Measurements from ENCODE around the gene LARGE2. TPM values are rescaled to one million over a fixed set of nuclear protein-coding genes. Genes with fewer than 3 reads are reported as not detected.

Gene LARGE2
- total and polyA plus RNA-seq, 10 of the 15 experiments (the other 5 are each of a cell fraction or from before 2014, with no cell fraction given): 0.03 to 0.41 (median 0.19) TPM; not detected in 6

DNA sequence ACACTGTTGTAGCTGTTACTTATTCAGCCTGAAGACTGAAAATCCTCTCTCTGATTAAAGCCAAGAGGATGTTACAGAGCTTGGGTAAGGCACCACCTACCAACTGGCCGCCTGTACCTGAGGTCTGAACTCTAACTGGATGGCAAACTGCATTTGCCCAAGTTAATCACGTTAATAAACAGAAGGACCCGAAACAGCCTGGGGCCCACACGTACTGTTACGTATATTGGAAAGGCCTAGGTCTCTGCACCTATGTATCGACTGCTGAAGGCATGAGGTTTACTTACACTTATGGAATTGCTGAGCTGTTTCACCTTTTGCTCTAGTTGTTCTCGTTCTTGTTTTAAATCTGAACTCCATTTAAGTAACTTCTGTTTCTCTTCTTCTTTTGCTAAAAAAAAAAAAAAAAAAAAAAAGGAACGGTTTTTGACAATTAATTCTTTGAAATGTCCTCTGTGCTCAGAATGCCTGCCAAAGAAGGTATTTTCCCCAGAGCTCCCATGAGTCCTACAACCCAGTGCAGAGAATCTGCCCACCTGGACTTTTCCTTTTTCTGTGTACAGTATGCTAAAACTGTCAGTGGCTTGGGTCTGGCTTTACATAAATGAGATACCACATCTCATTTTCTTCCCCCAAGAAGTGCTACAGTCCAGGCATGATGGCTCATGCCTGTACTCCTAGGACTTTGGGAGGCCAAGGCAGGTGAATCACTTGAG, 13.1 kb downstream of the LARGE2 start (continued):
- TF ChIP-seq, protein P1, sequence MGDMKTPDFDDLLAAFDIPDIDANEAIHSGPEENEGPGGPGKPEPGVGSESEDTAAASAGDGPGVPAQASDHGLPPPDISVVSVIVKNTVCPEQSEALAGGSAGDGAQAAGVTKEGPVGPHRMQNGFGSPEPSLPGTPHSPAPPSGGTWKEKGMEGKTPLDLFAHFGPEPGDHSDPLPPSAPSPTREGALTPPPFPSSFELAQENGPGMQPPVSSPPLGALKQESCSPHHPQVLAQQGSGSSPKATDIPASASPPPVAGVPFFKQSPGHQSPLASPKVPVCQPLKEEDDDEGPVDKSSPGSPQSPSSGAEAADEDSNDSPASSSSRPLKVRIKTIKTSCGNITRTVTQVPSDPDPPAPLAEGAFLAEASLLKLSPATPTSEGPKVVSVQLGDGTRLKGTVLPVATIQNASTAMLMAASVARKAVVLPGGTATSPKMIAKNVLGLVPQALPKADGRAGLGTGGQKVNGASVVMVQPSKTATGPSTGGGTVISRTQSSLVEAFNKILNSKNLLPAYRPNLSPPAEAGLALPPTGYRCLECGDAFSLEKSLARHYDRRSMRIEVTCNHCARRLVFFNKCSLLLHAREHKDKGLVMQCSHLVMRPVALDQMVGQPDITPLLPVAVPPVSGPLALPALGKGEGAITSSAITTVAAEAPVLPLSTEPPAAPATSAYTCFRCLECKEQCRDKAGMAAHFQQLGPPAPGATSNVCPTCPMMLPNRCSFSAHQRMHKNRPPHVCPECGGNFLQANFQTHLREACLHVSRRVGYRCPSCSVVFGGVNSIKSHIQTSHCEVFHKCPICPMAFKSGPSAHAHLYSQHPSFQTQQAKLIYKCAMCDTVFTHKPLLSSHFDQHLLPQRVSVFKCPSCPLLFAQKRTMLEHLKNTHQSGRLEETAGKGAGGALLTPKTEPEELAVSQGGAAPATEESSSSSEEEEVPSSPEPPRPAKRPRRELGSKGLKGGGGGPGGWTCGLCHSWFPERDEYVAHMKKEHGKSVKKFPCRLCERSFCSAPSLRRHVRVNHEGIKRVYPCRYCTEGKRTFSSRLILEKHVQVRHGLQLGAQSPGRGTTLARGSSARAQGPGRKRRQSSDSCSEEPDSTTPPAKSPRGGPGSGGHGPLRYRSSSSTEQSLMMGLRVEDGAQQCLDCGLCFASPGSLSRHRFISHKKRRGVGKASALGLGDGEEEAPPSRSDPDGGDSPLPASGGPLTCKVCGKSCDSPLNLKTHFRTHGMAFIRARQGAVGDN (IDR thresholded peaks at IDR 0.05): no peak
- TF ChIP-seq, protein P2, sequence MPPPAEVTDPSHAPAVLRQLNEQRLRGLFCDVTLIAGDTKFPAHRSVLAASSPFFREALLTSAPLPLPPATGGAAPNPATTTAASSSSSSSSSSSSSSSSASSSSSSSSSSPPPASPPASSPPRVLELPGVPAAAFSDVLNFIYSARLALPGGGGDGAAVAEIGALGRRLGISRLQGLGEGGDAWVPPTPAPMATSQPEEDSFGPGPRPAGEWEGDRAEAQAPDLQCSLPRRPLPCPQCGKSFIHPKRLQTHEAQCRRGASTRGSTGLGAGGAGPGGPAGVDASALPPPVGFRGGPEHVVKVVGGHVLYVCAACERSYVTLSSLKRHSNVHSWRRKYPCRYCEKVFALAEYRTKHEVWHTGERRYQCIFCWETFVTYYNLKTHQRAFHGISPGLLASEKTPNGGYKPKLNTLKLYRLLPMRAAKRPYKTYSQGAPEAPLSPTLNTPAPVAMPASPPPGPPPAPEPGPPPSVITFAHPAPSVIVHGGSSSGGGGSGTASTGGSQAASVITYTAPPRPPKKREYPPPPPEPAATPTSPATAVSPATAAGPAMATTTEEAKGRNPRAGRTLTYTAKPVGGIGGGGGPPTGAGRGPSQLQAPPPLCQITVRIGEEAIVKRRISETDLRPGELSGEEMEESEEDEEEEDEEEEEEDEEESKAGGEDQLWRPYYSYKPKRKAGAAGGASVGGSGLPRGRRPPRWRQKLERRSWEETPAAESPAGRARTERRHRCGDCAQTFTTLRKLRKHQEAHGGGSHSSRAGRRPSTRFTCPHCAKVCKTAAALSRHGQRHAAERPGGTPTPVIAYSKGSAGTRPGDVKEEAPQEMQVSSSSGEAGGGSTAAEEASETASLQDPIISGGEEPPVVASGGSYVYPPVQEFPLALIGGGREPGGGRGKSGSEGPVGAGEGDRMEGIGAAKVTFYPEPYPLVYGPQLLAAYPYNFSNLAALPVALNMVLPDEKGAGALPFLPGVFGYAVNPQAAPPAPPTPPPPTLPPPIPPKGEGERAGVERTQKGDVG (CRISPR knock-in tag; IDR thresholded peaks at IDR 0.05): no peak
- TF ChIP-seq ZNF384 (IDR thresholded peaks at IDR 0.05; ENCODE audit: borderline replicate concordance, low read depth, low read length): peak; percentile 60; the same call in 1 of the 2 replicates
- TF ChIP-seq, protein P3, sequence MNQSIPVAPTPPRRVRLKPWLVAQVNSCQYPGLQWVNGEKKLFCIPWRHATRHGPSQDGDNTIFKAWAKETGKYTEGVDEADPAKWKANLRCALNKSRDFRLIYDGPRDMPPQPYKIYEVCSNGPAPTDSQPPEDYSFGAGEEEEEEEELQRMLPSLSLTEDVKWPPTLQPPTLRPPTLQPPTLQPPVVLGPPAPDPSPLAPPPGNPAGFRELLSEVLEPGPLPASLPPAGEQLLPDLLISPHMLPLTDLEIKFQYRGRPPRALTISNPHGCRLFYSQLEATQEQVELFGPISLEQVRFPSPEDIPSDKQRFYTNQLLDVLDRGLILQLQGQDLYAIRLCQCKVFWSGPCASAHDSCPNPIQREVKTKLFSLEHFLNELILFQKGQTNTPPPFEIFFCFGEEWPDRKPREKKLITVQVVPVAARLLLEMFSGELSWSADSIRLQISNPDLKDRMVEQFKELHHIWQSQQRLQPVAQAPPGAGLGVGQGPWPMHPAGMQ (IDR thresholded peaks at IDR 0.05; ENCODE audit: borderline replicate concordance): no peak
- TF ChIP-seq MEF2B (IDR thresholded peaks at IDR 0.05; ENCODE audit: partially characterized antibody, poor library complexity, severe bottlenecking): peak; percentile 24

Data from GM12878 (cell line).